ENCODE results near the gene KCNAB1. TPM values are rescaled to one million over a fixed set of nuclear protein-coding genes. Genes with fewer than 3 reads are reported as not detected.

Gene KCNAB1
- total and polyA plus RNA-seq, 2 of the 8 experiments (the other 6 are each of a cell fraction or from before 2014, with no cell fraction given): 0.51 to 2.3 TPM

DNA sequence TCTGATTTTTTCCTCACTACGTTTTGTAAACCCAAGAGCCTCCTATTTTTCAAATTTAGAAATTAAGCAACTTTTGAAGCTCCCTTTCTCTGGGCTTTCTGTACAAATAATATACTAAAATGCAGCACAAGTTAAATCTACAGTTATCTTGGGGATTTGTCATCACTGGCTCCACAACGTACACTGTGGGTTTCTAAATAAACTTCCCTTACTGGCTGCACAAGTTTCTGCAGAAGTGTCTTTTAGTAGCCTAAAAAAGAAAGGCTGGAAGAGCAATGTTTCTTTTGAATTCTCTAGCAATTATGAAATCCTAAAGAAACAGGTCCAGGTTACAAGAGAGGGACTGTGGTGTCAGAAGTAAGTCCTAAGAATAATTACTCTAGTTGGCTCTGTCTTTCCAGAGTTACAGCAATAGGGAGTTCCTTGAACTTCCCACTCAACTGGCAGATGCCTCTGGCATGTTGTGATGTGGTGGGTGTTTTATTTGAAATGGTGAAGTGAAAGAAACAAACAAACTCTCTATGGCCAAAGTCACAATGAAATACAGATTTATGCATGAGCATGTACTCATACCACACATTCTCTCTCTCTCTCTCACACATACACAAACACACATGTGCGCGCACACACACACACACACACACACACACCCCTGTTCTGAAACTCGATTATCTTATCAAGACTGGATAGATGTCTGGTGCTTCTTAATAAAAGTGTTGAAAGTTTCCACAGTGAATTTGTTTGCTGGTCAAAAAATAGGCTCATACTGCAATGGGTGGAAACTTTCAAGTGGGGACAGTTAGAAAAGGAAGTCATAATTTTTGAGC is 236.4 kb downstream of the KCNAB1 start (continued):
- TF ChIP-seq RFX5 (IDR thresholded peaks at IDR 0.05; ENCODE audit: borderline replicate concordance, low read depth, low read length) (no peak), TAF7 (optimal IDR thresholded peaks at IDR 0.05; ENCODE audit: borderline replicate concordance, low read depth, low read length) (no peak), JUND (IDR thresholded peaks at IDR 0.05; ENCODE audit: low read length) (no peak), SP2 (IDR thresholded peaks at IDR 0.05; ENCODE audit: low read length) (no peak), KDM1A (IDR thresholded peaks at IDR 0.05; ENCODE audit: borderline replicate concordance, low read length) (no peak), CBX5 (IDR thresholded peaks at IDR 0.05; ENCODE audit: low read depth, low read length) (no peak)

Data from H1 (cell line).